GM12878 (cell line): ENCODE results near the gene SRPRB. TPM values are rescaled to one million over a fixed set of nuclear protein-coding genes. Genes with fewer than 3 reads are reported as not detected.

Experiments
- ATAC-seq: fragments of 200-7000 bp; cut with Tn5 transposase; 3 replicates; pipeline ENCODE4 v1.9.1; 2020; ENCODE audit warnings: mild to moderate bottlenecking, moderate library complexity
- BruUV-seq: library from RNA; stranded (reverse); fragments of 400-500 nt; replicated peaks from 2 replicates; lab custom pipeline; 2021; lab: Mats Ljungman, UMichigan
- CTCF ChIA-PET: fragments of 300-600 bp; sonication (Branson Sonifier 250); formaldehyde crosslinking; extraction: SDS; loops from one replicate; lab custom pipeline; 2021; ENCODE audit warnings: inconsistent platforms; lab: Yijun Ruan, JAX
- POLR2A ChIA-PET: fragments of 350-600 bp; formaldehyde crosslinking; extraction: SDS; loops from one replicate; lab custom pipeline; 2021; ENCODE audit warnings: inconsistent platforms; lab: Charles Lee
- RAD21 ChIA-PET: fragments of 300-600 bp; sonication (Branson Sonifier 250); formaldehyde crosslinking; loops from one replicate; lab custom pipeline; 2023; ENCODE audit warnings: antibody characterized with exemption; ENCODE audit not compliant: unreplicated experiment; lab: Charles Lee
- SMC1A ChIA-PET: fragments of 300-600 bp; sonication (Branson Sonifier 250); formaldehyde crosslinking; loops from one replicate; lab custom pipeline; 2023; ENCODE audit not compliant: unreplicated experiment, uncharacterized antibody; lab: Charles Lee
- DNase-seq: peaks from one replicate; pipeline ENCODE4 v3.0.0-alpha.2; 2011; ENCODE audit warnings: low read depth, low spot score
- FAIRE-seq: peaks from 3 replicates; lab custom pipeline; 2011; peaks lifted over from hg19 to GRCh38; lab: Jason Lieb, UNC
- H2AFZ ChIP-seq: 2 replicates; pipeline ENCODE4 v1.6.0; 2011; ENCODE audit warnings: low read depth, low read length, control low read depth; ENCODE audit not compliant: control insufficient read depth
- H3K27ac ChIP-seq: 2 replicates; pipeline ENCODE4 v1.5.1; 2011; ENCODE audit warnings: control low read depth; ENCODE audit not compliant: control insufficient read depth, insufficient read depth
- H3K27me3 ChIP-seq, 2 experiments: replicated peaks in 1 of 2; 2 replicates each; pipeline versions ENCODE4 v1.6.0 to v1.6.1; 2011; ENCODE audit warnings: low read length in 1 of 2; ENCODE audit not compliant: control insufficient read depth in 2 of 2, insufficient read depth in 2 of 2
- H3K36me3 ChIP-seq, 2 experiments: 2 replicates each; pipeline ENCODE4 v1.5.1; 2011; ENCODE audit warnings: low read length in 1 of 2; ENCODE audit not compliant: control insufficient read depth in 2 of 2, insufficient read depth in 2 of 2
- H3K4me1 ChIP-seq: 2 replicates; pipeline ENCODE4 v1.6.1; 2011; ENCODE audit warnings: mild to moderate bottlenecking, low read length, moderate library complexity, mixed read lengths; ENCODE audit not compliant: control insufficient read depth, insufficient read depth
- H3K4me2 ChIP-seq: 2 replicates; pipeline ENCODE4 v1.6.0; 2011; ENCODE audit warnings: control low read depth; ENCODE audit not compliant: control insufficient read depth, insufficient read depth
- H3K4me3 ChIP-seq: fragments of 200-600 bp; sonication (generic); 2 replicates; pipeline ENCODE4 v1.5.1; 2016
- H3K79me2 ChIP-seq: 2 replicates; pipeline ENCODE4 v1.6.0; 2011; ENCODE audit warnings: low read length; ENCODE audit not compliant: control insufficient read depth, insufficient read depth
- H3K9ac ChIP-seq: 2 replicates; pipeline ENCODE4 v1.8.0; 2011; ENCODE audit warnings: low read length, control low read depth, mixed read lengths; ENCODE audit not compliant: control insufficient read depth, insufficient read depth
- H3K9me3 ChIP-seq: replicated peaks from 3 replicates; pipeline ENCODE4 v1.5.1; 2011; ENCODE audit warnings: mild to moderate bottlenecking, low read length; ENCODE audit not compliant: control insufficient read depth, insufficient read depth
- H4K20me1 ChIP-seq: 2 replicates; pipeline ENCODE4 v1.6.0; 2011; ENCODE audit not compliant: control insufficient read depth, insufficient read depth
- BRCA1 ChIP-seq: IDR thresholded peaks from 2 replicates; pipeline ENCODE4 v1.6.1; 2011; ENCODE audit warnings: low read depth, low read length, improper control_type of control experiment
- CHD1 ChIP-seq: IDR thresholded peaks from 2 replicates; pipeline ENCODE4 v1.6.1; 2012; ENCODE audit warnings: low read depth, low read length, improper control_type of control experiment
- ETV6 ChIP-seq, 2 experiments: fragments of 450-650 bp in 1 of 2; IDR thresholded peaks in 1 of 2; conservative IDR thresholded peaks in 1 of 2; 2 replicates each; pipeline ENCODE4 v1.6.1; 2014; ENCODE audit warnings: antibody characterized with exemption in 1 of 2, borderline replicate concordance in 1 of 2, low read depth in 1 of 2, mild to moderate bottlenecking in 1 of 2, moderate library complexity in 1 of 2
- GATAD2B ChIP-seq: fragments of 450-650 bp; conservative IDR thresholded peaks from 2 replicates; pipeline ENCODE4 v1.6.1; 2017; ENCODE audit warnings: low read depth, mild to moderate bottlenecking, moderate library complexity
- HCFC1 ChIP-seq: fragments of 150-350 bp; IDR thresholded peaks from 2 replicates; pipeline ENCODE4 v1.6.1; 2014; ENCODE audit warnings: low read length
- HDAC6 ChIP-seq: fragments of 200-600 bp; sonication (generic); IDR thresholded peaks from one replicate; pipeline ENCODE4 v1.8.0; 2017; ENCODE audit warnings: antibody characterized with exemption; ENCODE audit not compliant: unreplicated experiment
- IKZF1 ChIP-seq: fragments of 450-650 bp; conservative IDR thresholded peaks from 2 replicates; pipeline ENCODE4 v1.6.1; 2017; ENCODE audit warnings: antibody characterized with exemption, mild to moderate bottlenecking
- MXI1 ChIP-seq: fragments of 150-350 bp; IDR thresholded peaks from 2 replicates; pipeline ENCODE4 v1.6.1; 2011; ENCODE audit warnings: low read depth, mild to moderate bottlenecking, inconsistent platforms, low read length, improper control_type of control experiment
- NFYA ChIP-seq: IDR thresholded peaks from 2 replicates; pipeline ENCODE4 v1.6.1; 2011; ENCODE audit warnings: low read depth, mild to moderate bottlenecking, low read length, improper control_type of control experiment, borderline replicate concordance
- NR2F1 ChIP-seq: fragments of 450-650 bp; conservative IDR thresholded peaks from 2 replicates; pipeline ENCODE4 v1.6.1; 2017; ENCODE audit warnings: mild to moderate bottlenecking
- POLR2A ChIP-seq: IDR thresholded peaks from 2 replicates; pipeline ENCODE4 v1.6.1; 2011; ENCODE audit warnings: low read depth, mild to moderate bottlenecking, low read length
- RBBP5 ChIP-seq: fragments of 200-600 bp; sonication (generic); conservative IDR thresholded peaks from 2 replicates; pipeline ENCODE4 v1.6.1; 2016
- ZNF207 ChIP-seq: fragments of 450-650 bp; IDR thresholded peaks from 2 replicates; pipeline ENCODE4 v1.6.1; 2014; ENCODE audit warnings: antibody characterized with exemption, mild to moderate bottlenecking, borderline replicate concordance
- WGBS: methylation state at CpG from one replicate; pipeline ENCODE4 v1.1.6; 2016; ENCODE audit warnings: low lambda C conversion rate; ENCODE audit not compliant: insufficient replicate concordance, insufficient coverage; ENCODE audit errors: missing lambda C conversion rate; 5-methylcytosine and 5-hydroxymethylcytosine counted together
- in situ Hi-C: fragments of 300-500 bp; cut with MboI; formaldehyde crosslinking; loops from 9 replicates; pipeline ENCODE4 v1.14.3; 2018; ENCODE audit warnings: mixed read lengths
- intact Hi-C: fragments of 100-400 bp; cut with micrococcal nuclease; formaldehyde crosslinking; loops from one replicate; pipeline ENCODE4 v1.14.2; 2022; ENCODE audit not compliant: unreplicated experiment
- polyA plus RNA-seq, 11 experiments: library from polyadenylated mRNA; depleted of rRNA in 4 of 11; unstranded in 6 of 11; stranded (reverse) in 5 of 11; fragments of >200 nt; fragmentation: Nextera tagmentation in 4 of 11; fragmentation: Illumina TruSeq in 1 of 11; extraction: Ambion mirVana in 4 of 11; extraction: Trizol in 1 of 11; gene quantifications; 1 replicate in 1 of 11; 2 replicates in 10 of 11; pipeline versions ENCODE4 v1.2.1 to v1.2.3, GENCODE V29; 2011 to 2016; ENCODE audit warnings: inconsistent platforms in 2 of 11, missing spikeins in 2 of 11, low read depth in 1 of 11
- total RNA-seq, 4 experiments: library from RNA; depleted of rRNA in 3 of 4; stranded (reverse); fragments of >200 nt in 3 of 4; fragmentation: Illumina TruSeq in 1 of 4; extraction: Trizol in 1 of 4; gene quantifications; 2 replicates each; pipeline versions ENCODE4 v1.2.1 to v1.2.3, GENCODE V29; 2013 to 2021
- TF ChIP-seq, protein P1 (sequence below): fragments of 450-650 bp; IDR thresholded peaks from 2 replicates; pipeline ENCODE4 v1.6.1; 2017; ENCODE audit warnings: low read depth, mild to moderate bottlenecking, moderate library complexity
- TF ChIP-seq, protein P2 (sequence below): fragments of 450-650 bp; IDR thresholded peaks from 2 replicates; pipeline ENCODE4 v1.6.1; 2017; ENCODE audit warnings: antibody characterized with exemption, mild to moderate bottlenecking, moderate library complexity
- TF ChIP-seq, protein P3 (sequence below): fragments of 450-650 bp; formaldehyde crosslinking; IDR thresholded peaks from 2 replicates; pipeline ENCODE4 v1.4.0; 2020; ENCODE audit warnings: mild to moderate bottlenecking, moderate library complexity

Gene SRPRB
- total and polyA plus RNA-seq, 10 of the 15 experiments (the other 5 are each of a cell fraction or from before 2014, with no cell fraction given), result 30.6 to 107 (median 46.6) TPM

DNA sequence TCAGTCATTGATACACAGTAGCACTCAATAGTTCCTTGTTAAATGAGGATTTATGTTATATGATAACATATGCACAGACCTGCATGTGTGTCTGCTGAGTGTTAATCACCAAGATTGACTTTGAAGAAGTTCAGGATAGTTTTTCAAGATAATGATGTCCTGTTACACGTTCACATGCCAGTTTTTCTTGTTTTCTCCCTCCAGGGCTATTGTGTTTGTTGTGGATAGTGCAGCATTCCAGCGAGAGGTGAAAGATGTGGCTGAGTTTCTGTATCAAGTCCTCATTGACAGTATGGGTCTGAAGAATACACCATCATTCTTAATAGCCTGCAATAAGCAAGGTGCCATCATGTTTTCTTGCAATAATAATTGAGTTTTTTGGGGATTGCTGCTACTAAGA is 9.8 kb downstream of the SRPRB start:
- DNase-seq, result no peak
- H2AFZ ChIP-seq, result no peak overlapping the region
- in situ Hi-C loops, result no loop called here
- H3K9me3 ChIP-seq, result no peaks in the 10 kb centered on the region
- H3K27me3 ChIP-seq, result no peaks in the 10 kb centered on the region
- no TSS peak for BruUV-seq
- no peak overlapping the region for H3K9ac ChIP-seq
- no peak overlapping the region for H3K4me3 ChIP-seq
- ChIA-PET POLR2A (no interaction called here), RAD21 (no interaction called here), CTCF (no interaction called here), SMC1A (no interaction called here)
- H3K4me1 ChIP-seq, result no peaks in the 10 kb centered on the region
- 92% methylated on average over 2 of the region's 2 CpGs for WGBS
- intact Hi-C loops, result loop anchor here (10.0 kb wide), 1 partner anchor 409 kb away; no protein-coding TSS in a partner anchor
- H3K36me3 ChIP-seq, result peaks cover 4 to 39% of the 10 kb centered on the region in 2 experiments
- no peak for ATAC-seq
- no peak overlapping the region for H3K27ac ChIP-seq
- no peaks in the 10 kb centered on the region for H3K79me2 ChIP-seq
- H4K20me1 ChIP-seq, result no peaks in the 10 kb centered on the region
- no peak for FAIRE-seq
- H3K4me2 ChIP-seq, result no peak overlapping the region
- TF ChIP-seq, protein P1, sequence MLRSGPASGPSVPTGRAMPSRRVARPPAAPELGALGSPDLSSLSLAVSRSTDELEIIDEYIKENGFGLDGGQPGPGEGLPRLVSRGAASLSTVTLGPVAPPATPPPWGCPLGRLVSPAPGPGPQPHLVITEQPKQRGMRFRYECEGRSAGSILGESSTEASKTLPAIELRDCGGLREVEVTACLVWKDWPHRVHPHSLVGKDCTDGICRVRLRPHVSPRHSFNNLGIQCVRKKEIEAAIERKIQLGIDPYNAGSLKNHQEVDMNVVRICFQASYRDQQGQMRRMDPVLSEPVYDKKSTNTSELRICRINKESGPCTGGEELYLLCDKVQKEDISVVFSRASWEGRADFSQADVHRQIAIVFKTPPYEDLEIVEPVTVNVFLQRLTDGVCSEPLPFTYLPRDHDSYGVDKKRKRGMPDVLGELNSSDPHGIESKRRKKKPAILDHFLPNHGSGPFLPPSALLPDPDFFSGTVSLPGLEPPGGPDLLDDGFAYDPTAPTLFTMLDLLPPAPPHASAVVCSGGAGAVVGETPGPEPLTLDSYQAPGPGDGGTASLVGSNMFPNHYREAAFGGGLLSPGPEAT, result no peak
- TF ChIP-seq GATAD2B (no peak), HDAC6 (no peak), CHD1 (no peak), NR2F1 (no peak), HCFC1 (no peak), ETV6 (conservative IDR thresholded peaks at IDR 0.05 in 1 of 2, IDR thresholded peaks at IDR 0.05 in 1 of 2; ENCODE audit: borderline replicate concordance in 1 of 2, low read depth in 1 of 2) (no peak), IKZF1 (no peak), NFYA (no peak), BRCA1 (no peak), ZNF207 (no peak), MXI1 (no peak), POLR2A (no peak), RBBP5 (no peak)
- TF ChIP-seq, protein P2, sequence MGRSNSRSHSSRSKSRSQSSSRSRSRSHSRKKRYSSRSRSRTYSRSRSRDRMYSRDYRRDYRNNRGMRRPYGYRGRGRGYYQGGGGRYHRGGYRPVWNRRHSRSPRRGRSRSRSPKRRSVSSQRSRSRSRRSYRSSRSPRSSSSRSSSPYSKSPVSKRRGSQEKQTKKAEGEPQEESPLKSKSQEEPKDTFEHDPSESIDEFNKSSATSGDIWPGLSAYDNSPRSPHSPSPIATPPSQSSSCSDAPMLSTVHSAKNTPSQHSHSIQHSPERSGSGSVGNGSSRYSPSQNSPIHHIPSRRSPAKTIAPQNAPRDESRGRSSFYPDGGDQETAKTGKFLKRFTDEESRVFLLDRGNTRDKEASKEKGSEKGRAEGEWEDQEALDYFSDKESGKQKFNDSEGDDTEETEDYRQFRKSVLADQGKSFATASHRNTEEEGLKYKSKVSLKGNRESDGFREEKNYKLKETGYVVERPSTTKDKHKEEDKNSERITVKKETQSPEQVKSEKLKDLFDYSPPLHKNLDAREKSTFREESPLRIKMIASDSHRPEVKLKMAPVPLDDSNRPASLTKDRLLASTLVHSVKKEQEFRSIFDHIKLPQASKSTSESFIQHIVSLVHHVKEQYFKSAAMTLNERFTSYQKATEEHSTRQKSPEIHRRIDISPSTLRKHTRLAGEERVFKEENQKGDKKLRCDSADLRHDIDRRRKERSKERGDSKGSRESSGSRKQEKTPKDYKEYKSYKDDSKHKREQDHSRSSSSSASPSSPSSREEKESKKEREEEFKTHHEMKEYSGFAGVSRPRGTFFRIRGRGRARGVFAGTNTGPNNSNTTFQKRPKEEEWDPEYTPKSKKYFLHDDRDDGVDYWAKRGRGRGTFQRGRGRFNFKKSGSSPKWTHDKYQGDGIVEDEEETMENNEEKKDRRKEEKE, result no peak
- TF ChIP-seq, protein P3, sequence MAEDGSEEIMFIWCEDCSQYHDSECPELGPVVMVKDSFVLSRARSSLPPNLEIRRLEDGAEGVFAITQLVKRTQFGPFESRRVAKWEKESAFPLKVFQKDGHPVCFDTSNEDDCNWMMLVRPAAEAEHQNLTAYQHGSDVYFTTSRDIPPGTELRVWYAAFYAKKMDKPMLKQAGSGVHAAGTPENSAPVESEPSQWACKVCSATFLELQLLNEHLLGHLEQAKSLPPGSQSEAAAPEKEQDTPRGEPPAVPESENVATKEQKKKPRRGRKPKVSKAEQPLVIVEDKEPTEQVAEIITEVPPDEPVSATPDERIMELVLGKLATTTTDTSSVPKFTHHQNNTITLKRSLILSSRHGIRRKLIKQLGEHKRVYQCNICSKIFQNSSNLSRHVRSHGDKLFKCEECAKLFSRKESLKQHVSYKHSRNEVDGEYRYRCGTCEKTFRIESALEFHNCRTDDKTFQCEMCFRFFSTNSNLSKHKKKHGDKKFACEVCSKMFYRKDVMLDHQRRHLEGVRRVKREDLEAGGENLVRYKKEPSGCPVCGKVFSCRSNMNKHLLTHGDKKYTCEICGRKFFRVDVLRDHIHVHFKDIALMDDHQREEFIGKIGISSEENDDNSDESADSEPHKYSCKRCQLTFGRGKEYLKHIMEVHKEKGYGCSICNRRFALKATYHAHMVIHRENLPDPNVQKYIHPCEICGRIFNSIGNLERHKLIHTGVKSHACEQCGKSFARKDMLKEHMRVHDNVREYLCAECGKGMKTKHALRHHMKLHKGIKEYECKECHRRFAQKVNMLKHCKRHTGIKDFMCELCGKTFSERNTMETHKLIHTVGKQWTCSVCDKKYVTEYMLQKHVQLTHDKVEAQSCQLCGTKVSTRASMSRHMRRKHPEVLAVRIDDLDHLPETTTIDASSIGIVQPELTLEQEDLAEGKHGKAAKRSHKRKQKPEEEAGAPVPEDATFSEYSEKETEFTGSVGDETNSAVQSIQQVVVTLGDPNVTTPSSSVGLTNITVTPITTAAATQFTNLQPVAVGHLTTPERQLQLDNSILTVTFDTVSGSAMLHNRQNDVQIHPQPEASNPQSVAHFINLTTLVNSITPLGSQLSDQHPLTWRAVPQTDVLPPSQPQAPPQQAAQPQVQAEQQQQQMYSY (CRISPR knock-in tag), result no peak
